Measurements from ENCODE around the gene COX6A2.

The COX6A2 gene

DNA sequence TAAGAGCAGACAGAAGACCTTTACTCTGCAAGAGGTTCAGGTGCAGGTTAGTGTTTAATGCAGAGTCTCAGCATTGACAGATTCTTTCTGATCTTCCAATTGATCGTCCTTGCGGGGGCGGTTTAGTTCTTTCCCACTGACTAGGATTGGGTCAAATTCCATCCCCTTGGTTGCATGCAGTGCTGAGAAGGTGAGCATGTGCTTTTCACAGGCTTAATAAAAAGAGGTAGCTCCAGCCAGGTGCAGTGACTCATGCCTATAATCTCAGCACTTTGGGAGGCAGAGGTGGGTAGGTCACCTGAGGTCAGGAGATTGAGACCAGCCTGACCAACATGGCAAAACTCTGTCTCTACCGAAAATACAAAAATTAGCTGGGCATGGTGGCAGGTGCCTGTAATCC, 42.5 kb downstream of the COX6A2 start:
- TF ChIP-seq, protein P1, sequence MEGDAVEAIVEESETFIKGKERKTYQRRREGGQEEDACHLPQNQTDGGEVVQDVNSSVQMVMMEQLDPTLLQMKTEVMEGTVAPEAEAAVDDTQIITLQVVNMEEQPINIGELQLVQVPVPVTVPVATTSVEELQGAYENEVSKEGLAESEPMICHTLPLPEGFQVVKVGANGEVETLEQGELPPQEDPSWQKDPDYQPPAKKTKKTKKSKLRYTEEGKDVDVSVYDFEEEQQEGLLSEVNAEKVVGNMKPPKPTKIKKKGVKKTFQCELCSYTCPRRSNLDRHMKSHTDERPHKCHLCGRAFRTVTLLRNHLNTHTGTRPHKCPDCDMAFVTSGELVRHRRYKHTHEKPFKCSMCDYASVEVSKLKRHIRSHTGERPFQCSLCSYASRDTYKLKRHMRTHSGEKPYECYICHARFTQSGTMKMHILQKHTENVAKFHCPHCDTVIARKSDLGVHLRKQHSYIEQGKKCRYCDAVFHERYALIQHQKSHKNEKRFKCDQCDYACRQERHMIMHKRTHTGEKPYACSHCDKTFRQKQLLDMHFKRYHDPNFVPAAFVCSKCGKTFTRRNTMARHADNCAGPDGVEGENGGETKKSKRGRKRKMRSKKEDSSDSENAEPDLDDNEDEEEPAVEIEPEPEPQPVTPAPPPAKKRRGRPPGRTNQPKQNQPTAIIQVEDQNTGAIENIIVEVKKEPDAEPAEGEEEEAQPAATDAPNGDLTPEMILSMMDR (IDR thresholded peaks at IDR 0.05) = no peak
- Histone ChIP-seq H3K4me3 (no peak overlapping the region), H3K27ac (no peak overlapping the region)
- DNase-seq (ENCODE audit: low spot score) = no peak

DNA sequence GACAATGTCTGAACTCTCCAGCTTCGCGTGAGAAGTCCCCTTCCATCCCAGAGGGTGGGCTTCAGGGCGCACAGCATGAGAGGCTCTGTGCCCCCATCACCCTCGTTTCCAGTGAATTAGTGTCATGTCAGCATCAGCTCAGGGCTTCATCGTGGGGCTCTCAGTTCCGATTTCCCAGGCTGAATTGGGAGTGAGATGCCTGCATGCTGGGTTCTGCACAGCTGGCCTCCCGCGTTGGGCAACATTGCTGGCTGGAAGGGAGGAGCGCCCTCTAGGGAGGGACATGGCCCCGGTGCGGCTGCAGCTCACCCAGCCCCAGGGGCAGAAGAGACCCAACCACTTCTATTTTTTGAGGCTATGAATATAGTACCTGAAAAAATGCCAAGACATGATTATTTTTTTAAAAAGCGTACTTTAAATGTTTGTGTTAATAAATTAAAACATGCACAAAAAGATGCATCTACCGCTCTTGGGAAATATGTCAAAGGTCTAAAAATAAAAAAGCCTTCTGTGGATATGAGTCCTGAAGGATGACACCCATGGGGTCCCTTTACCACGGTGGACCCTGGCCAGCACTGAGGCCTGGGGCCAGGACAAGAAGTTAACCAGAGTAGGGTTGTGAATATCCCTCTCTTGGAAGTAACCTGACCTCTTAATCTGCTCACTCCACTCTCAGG, 45.5 kb downstream of the COX6A2 start:
- H3K27ac ChIP-seq = no peak overlapping the region
- no peak overlapping the region for H3K4me3 ChIP-seq
- TF ChIP-seq, protein P1 (IDR thresholded peaks at IDR 0.05) = no peak
- DNase-seq (ENCODE audit: low spot score) = no peak

DNA sequence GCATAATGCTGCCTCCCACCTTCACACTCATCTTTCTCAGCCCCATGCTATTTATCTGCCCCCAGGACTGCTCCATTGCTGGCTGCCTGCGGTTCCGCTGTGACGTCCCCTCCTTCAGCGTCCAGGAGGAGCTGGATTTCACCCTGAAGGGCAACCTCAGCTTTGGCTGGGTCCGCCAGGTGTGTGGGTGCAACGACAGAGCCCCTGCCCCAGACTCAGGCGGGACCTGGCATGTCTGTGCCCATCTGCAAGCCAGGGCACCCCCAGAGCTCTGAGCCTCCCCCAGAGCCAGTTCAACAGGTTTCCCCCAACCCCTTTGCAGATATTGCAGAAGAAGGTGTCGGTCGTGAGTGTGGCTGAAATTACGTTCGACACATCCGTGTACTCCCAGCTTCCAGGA, 48.0 kb downstream of the COX6A2 start:
- no peak for DNase-seq (ENCODE audit: low spot score)
- Histone ChIP-seq H3K4me3 (no peak overlapping the region), H3K27ac (no peak overlapping the region)
- TF ChIP-seq, protein P1 (IDR thresholded peaks at IDR 0.05) = no peak

All from coronary artery (tissue), 2 donors.